Fibroblast of the aortic adventitia (primary cell): ENCODE results near the gene PTGES2. TPM values are rescaled to one million over a fixed set of nuclear protein-coding genes. Genes with fewer than 3 reads are reported as not detected.

Source experiments
- DNase-seq: peaks from one replicate; pipeline ENCODE4 v3.0.0-alpha.2; 2010; ENCODE audit warnings: low read depth
- H3K4me3 ChIP-seq: 2 replicates; pipeline ENCODE4 v1.5.1; 2011; ENCODE audit warnings: low read depth, mild to moderate bottlenecking, control low read depth, low read length, moderate library complexity
- CTCF ChIP-seq: IDR thresholded peaks from 2 replicates; pipeline ENCODE4 v1.5.1; 2011; ENCODE audit warnings: mild to moderate bottlenecking, low read length, control low read depth, inconsistent platforms; ENCODE audit not compliant: insufficient read depth
- total RNA-seq: library from RNA; depleted of rRNA; stranded (reverse); fragments of >200 nt; gene quantifications from 2 replicates; pipeline ENCODE4 v1.2.3, GENCODE V29; 2012; ENCODE audit warnings: low replicate concordance

PTGES2 gene
- total RNA-seq, 1 donor: 40.8 TPM

- DNase-seq: no peak
- no peak overlapping the region for H3K4me3 ChIP-seq
- peak; percentile 10 for TF ChIP-seq CTCF
Observed at GRCh38 chr9:128103589-128103962, 24.0 kb downstream of the PTGES2 start.

- no peak for TF ChIP-seq CTCF
- H3K4me3 ChIP-seq: no peak overlapping the region
- no peak for DNase-seq
Observed at GRCh38 chr9:128102861-128103588, 24.5 kb downstream of the PTGES2 start.

GRCh38 chr9:128102196-128102595, 25.3 kb downstream of the PTGES2 start:
- DNase-seq: no peak
- no peak for TF ChIP-seq CTCF
- H3K4me3 ChIP-seq: no peak overlapping the region

GRCh38 chr9:128101690-128102089, 25.8 kb downstream of the PTGES2 start:
- DNase-seq: no peak

GRCh38 chr9:128101231-128101661, 26.3 kb downstream of the PTGES2 start:
- no peak for TF ChIP-seq CTCF
- no peak for DNase-seq
- H3K4me3 ChIP-seq: no peak overlapping the region

More at GRCh38 chr9:128101690-128102089, 25.8 kb downstream of the PTGES2 start:
- H3K4me3 ChIP-seq: no peak overlapping the region
- no peak for TF ChIP-seq CTCF

GRCh38 chr9:128100581-128100980, 26.9 kb downstream of the PTGES2 start:
- TF ChIP-seq CTCF: no peak
- no peak overlapping the region for H3K4me3 ChIP-seq
- DNase-seq: no peak

GRCh38 chr9:128099932-128100491, 27.5 kb downstream of the PTGES2 start:
- peak overlapping the region; percentile 75 for H3K4me3 ChIP-seq
- no peak for TF ChIP-seq CTCF
- no peak for DNase-seq
